Endometrial microvascular endothelial cells (primary cell): ENCODE results near the gene APRT. TPM values are rescaled to one million over a fixed set of nuclear protein-coding genes. Genes with fewer than 3 reads are reported as not detected.
"Not testable (repeated sequence)": the region's sequence is repeated elsewhere in the genome, so short reads cannot be mapped to it uniquely, and the experiment has no call there.

Experiments
- in situ Hi-C: cut with HindIII; loops from 2 replicates; pipeline ENCODE4 v1.10.0; 2017; ENCODE audit warnings: low sequenced_read_pairs, low pct_unique_long_range_greater_than_20kb; ENCODE audit errors: inconsistent ontology term
- total RNA-seq: library from RNA; depleted of rRNA; stranded (reverse); fragments of >200 nt; gene quantifications from one replicate; pipeline ENCODE4 v1.2.3, GENCODE V29; 2015; ENCODE audit errors: inconsistent ontology term

APRT gene
- total RNA-seq, 1 donor from 2014 or later, result 253 TPM

GRCh38 chr16:88826070-88826840, 14.5 kb upstream of the APRT start:
- in situ Hi-C loops, result no loop called here

GRCh38 chr16:88825146-88825545, 13.4 kb upstream of the APRT start:
- in situ Hi-C loops, result no loop called here

- in situ Hi-C loops, result no loop called here
These were observed 12.7 kb upstream of the APRT start for GRCh38 chr16:88824256-88825077.

GRCh38 chr16:88823646-88824045, 11.9 kb upstream of the APRT start:
- in situ Hi-C loops, result not testable (repeated sequence)

GRCh38 chr16:88822281-88823040, 10.7 kb upstream of the APRT start:
- in situ Hi-C loops, result no loop called here

GRCh38 chr16:88821168-88821850, 9.6 kb upstream of the APRT start:
- in situ Hi-C loops, result no loop called here

GRCh38 chr16:88820385-88821025, 8.8 kb upstream of the APRT start:
- in situ Hi-C loops, result no loop called here

GRCh38 chr16:88819126-88819525, 7.4 kb upstream of the APRT start:
- in situ Hi-C loops, result no loop called here

- in situ Hi-C loops, result no loop called here
These were observed 6.8 kb upstream of the APRT start for GRCh38 chr16:88818575-88818874.

- in situ Hi-C loops, result no loop called here
These were observed 6.3 kb upstream of the APRT start for GRCh38 chr16:88817785-88818574.

- in situ Hi-C loops, result no loop called here
These were observed 5.2 kb upstream of the APRT start for GRCh38 chr16:88816736-88817535.

- in situ Hi-C loops, result no loop called here
These were observed 4.3 kb upstream of the APRT start for GRCh38 chr16:88815901-88816589.

- in situ Hi-C loops, result no loop called here
These were observed 3.5 kb upstream of the APRT start for GRCh38 chr16:88815227-88815626.

- in situ Hi-C loops, result no loop called here
These were observed 2.4 kb upstream of the APRT start for GRCh38 chr16:88814144-88814502.

- in situ Hi-C loops, result no loop called here
These were observed 1.8 kb upstream of the APRT start for GRCh38 chr16:88813269-88814143.
